ENCODE measurements around the gene CD3E. TPM values are rescaled to one million over a fixed set of nuclear protein-coding genes. Genes with fewer than 3 reads are reported as not detected.
"Not testable (repeated sequence)": the region's sequence is repeated elsewhere in the genome, so short reads cannot be mapped to it uniquely, and the experiment has no call there.

The CD3E gene
- polyA plus RNA-seq, 10 donors, result 0.20 to 26.8 (median 0.59) TPM

- peak in 1 of 3 donors; percentile 40 for DNase-seq
Observed at GRCh38 chr11:118290923-118291322, 13.6 kb upstream of the CD3E start.

GRCh38 chr11:118291477-118292135 lies 12.9 kb upstream of the CD3E start:
- peak in 1 of 3 donors; percentile 12 for DNase-seq

DNA sequence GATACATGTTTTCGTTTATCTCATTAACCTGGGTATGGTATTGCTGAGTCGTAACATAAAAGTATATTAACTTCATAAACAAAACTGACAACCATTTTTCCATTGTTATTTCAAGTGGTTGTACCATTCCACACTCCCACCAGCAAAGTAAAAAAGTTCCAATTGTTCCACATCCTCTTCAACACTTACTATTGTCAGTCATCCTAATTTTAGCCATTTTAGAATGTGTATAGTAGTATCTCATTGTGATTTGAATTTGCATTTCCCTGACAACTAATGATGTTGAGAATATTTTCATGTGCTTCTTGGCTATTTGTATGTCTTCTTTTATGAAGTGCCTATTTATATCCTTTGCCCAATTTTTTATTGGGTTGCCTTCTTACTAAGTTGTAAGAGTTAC lies 10.5 kb upstream of the CD3E start:
- no peak for DNase-seq

DNA sequence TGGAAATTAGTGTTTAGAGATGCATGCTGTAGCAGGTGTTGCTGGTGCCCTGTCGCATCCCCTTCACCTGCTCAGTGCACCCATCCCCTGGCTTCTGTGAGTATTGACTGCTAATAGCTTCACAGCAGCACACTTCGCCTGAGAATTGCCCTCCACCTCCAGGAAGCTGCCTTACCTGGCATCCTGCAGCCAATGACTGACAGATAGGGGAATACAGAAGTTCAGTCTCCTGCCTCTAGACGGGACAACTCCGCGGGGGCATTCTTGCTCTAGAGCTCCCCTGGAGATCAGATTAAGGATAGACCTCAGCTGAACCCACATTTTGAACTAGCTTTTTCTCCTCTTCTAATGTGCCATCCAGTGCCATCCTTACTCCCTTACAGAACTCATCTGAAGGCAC lies 9.3 kb upstream of the CD3E start:
- no peak for DNase-seq

- DNase-seq, result no peak
Observed at GRCh38 chr11:118295815-118296454, 8.6 kb upstream of the CD3E start.

DNA sequence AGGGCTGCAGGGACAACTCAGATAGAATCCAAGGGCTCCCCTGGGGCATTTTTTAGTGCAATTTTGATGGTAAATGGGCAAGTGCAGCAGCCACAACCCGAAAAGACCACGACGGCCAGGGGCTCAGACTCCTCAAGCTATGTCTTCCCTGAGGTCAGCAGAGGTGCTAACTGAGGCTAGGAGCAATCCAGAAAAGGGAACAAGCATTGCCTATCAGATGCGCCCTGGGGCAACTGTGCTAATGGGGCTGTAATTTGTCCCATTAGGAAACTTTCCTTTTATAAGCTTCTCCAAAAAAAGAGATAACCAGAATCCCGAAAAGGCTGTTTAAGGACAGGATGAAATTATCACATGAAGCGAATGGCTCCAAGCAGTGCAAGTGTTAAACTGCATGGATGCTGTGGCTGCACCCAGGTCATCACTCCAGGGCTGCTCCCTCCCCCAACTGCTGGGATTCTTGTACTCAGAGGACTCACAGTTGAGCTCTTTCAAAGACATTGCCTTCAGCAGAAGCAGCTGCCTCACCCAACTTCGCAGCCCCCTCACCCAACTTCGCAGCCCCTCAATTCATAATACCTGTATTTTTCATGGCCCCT lies 2.8 kb upstream of the CD3E start:
- no peak for DNase-seq

DNA sequence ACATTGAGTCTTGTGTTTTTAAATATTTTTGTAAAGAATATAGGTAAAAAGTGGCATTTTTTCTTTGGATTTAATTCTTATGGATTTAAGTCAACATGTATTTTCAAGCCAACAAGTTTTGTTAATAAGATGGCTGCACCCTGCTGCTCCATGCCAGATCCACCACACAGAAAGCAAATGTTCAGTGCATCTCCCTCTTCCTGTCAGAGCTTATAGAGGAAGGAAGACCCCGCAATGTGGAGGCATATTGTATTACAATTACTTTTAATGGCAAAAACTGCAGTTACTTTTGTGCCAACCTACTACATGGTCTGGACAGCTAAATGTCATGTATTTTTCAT lies 333 bp upstream of the CD3E start:
- DNase-seq, result no peak

DNA sequence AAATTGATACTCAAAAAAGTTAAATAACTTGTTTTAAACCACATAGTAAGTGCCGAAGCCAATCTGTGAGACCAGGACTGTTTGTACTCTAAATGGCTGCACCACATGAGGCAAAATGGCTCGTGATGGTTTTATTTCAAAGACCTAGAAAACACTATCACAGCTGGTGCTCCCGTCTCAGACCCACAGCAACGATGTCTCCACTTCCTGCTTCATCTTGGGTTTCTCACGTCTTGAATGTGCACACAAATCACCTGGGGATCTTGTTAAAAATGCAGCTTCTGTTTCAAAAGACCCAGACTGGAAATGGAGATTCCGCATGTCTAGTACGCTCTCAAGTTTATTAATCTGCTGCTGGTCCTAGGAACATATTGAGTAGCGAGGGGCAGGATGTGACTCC lies 1.2 kb downstream of the CD3E start:
- no peak for DNase-seq

GRCh38 chr11:118306556-118306955 lies 2.0 kb downstream of the CD3E start:
- no peak for DNase-seq

DNA sequence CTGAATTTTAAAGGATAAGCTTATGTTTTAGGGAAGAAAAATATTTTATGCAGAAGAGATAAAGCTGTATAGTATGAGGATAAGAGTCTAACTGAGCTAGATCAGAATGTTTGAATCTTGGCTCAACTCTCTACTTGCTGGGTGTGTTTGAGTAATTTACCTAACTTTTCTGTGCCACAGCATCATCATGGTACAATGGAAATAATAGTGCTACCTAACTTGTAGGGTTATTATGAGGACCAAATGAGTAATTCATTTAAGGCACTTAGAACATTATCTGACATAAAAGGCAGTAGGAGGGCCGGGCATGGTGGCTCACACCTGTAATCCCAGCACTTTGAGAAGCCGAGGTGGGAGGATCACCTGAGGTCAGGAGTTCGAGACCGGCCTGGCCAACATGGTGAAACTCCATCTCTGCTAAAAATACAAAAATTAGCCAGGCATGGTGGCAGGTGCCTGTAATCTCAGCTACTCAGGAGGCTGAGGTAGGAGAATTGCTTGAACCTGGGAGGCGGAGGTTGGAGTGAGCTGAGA lies 4.5 kb downstream of the CD3E start:
- not testable (repeated sequence) for DNase-seq

DNA sequence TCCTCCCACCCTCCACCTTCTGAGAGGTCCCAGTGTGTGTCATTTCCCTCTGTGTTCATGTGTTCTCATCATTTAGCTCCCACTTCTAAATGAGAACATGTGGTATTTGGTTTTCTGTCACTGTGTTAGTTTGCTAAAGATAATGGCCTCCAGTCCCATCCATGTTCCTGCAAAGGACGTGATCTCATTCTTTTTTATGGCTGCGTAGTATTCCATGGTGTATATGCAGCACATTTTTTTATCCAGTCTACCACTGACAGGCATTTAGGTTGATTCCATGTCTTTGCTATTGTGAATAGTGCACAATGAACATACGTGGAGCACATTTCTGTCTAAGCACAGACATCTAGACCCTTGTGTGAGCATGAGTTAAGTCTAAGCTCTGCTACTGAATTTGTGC lies 5.7 kb downstream of the CD3E start:
- no peak for DNase-seq

- DNase-seq, result no peak
Observed at GRCh38 chr11:118310781-118311485, 6.4 kb downstream of the CD3E start.

DNA sequence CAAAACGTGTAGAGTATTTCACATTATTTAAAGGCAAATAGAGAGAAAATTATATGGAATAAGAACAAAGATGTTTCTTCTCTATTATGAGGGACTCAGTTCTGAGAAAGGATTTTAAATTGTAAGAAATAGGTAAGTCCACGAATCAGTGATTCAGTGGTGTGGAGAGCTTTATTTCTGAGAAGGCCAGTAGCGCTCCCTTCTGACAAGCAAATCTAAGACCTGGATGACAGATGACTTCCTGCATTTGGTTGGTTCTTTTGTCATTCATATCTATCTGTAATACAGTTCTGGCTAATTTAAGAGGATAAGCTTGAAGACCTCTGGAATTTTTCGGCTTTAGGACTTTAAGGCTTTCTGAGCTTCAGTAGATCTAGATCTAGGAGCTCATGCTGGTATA lies 7.0 kb downstream of the CD3E start:
- DNase-seq, result no peak

- DNase-seq, result no peak
Observed at GRCh38 chr11:118312328-118312727, 7.8 kb downstream of the CD3E start.

GRCh38 chr11:118313242-118313641 lies 8.7 kb downstream of the CD3E start:
- DNase-seq, result no peak

DNA sequence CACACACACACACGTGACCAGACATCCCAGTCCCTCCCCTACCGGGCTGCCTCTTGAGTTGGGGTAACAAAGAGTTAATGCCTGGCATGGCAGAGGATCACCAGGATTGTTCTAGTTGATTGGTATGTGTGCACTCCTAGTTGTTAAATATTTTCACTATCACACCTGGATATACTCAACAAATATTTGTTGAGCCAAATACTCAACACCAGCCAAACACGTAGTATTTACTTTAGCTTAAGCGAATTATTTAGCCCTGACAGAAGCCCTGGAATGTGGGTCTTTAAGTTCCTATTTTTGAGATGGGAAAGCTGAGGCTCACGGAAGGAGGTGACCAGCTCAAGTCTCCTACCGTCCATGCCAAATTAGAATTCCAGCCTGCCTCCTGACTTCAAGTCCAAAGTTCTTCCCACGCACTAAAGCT lies 10.5 kb downstream of the CD3E start:
- no peak for DNase-seq

- no peak for DNase-seq
Observed at GRCh38 chr11:118318124-118318523, 13.6 kb downstream of the CD3E start.

DNA sequence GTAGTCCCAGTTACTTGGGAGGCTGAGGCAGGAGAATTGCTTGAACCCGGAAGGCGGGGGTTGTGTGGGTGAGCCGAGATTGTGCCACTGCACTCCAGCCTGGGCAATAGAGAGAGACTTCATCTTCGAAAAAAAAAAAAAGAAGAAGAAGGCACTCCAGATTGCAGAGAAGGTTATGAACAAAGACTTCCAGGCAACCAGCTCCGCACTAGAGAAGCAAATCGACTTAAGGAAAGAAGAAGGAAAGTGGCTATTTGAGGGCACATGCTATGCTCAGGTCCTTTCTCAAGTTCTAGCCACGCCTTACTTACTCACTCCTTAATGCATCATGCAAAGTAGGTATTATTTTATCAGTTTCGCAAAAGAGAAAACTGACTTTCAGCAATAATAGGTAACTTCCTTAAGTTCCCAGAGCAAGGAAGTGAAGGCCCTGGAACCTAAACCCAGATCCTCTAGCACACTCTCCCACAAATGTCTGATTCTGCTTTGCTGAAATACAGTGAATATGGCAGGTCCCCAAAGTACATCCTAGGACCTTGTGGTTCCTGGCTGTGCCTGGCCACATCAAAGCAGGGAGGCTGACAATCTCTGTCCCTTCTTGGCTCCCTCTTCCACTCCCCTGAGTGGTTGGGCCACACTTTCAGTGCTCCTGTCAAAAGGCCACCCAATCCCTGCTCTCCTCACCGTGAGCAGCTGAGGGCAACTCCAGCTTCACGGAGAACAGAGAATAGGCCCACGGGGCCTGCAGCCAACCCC lies 14.2 kb downstream of the CD3E start:
- DNase-seq, result no peak

DNA sequence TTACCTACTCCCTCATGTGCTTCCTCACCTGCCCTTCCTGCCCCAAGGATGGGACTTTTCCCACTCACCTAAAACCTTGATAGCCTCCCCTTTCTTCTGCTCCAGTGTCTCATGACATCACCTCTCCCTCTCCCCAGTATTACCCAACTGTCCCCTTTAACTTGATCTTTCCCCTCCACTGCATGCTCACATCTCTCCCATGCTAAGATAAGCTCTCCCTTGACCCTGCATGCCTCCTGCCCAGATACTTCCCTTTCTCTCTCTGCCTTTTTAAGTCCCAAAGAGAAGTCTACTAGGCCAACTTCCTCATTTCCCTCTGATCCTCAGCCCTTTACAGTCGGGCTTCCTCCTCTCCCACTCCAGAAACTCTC lies 14.8 kb downstream of the CD3E start:
- DNase-seq, result no peak

GRCh38 chr11:118320515-118320914 lies 16.0 kb downstream of the CD3E start:
- DNase-seq, result no peak

GRCh38 chr11:118321386-118322082 lies 17.0 kb downstream of the CD3E start:
- DNase-seq, result no peak
